HEK293 (cell line): ENCODE results near the gene DOCK3.

Experiments
- BCL11B ChIP-seq: fragments of 450-650 bp; formaldehyde crosslinking; IDR thresholded peaks from 2 replicates; pipeline ENCODE4 v1.5.1; 2016; ENCODE audit warnings: low read depth, missing biosample characterization, missing genetic modification characterization
- FEZF1 ChIP-seq: fragments of 450-650 bp; formaldehyde crosslinking; IDR thresholded peaks from 2 replicates; pipeline ENCODE4 v1.5.1; 2016; ENCODE audit warnings: missing biosample characterization, missing genetic modification characterization
- GLI4 ChIP-seq: fragments of 450-650 bp; formaldehyde crosslinking; IDR thresholded peaks from 2 replicates; pipeline ENCODE4 v1.5.1; 2016; ENCODE audit warnings: missing biosample characterization, missing genetic modification characterization
- GLIS2 ChIP-seq: fragments of 450-650 bp; formaldehyde crosslinking; IDR thresholded peaks from 2 replicates; pipeline ENCODE4 v1.5.1; 2016; ENCODE audit warnings: missing biosample characterization, missing genetic modification characterization
- HIC1 ChIP-seq: fragments of 450-650 bp; formaldehyde crosslinking; IDR thresholded peaks from 2 replicates; pipeline ENCODE4 v1.5.1; 2016; ENCODE audit warnings: missing biosample characterization, missing genetic modification characterization
- HOXA7 ChIP-seq: sonication (generic); formaldehyde crosslinking; IDR thresholded peaks from 2 replicates; pipeline ENCODE4 v1.8.1; 2022; ENCODE audit warnings: missing genetic modification reagents, borderline replicate concordance
- PRDM10 ChIP-seq: fragments of 450-650 bp; formaldehyde crosslinking; IDR thresholded peaks from 2 replicates; pipeline ENCODE4 v1.5.1; 2016; ENCODE audit warnings: missing biosample characterization, missing genetic modification characterization
- SP7 ChIP-seq: fragments of 450-650 bp; formaldehyde crosslinking; IDR thresholded peaks from 2 replicates; pipeline ENCODE4 v1.5.1; 2016; ENCODE audit warnings: missing biosample characterization, missing genetic modification characterization
- TSHZ1 ChIP-seq: fragments of 450-650 bp; formaldehyde crosslinking; IDR thresholded peaks from 2 replicates; pipeline ENCODE4 v1.5.1; 2016; ENCODE audit warnings: missing biosample characterization, missing genetic modification characterization, borderline replicate concordance
- ZBTB6 ChIP-seq: fragments of 450-650 bp; formaldehyde crosslinking; IDR thresholded peaks from 2 replicates; pipeline ENCODE4 v1.5.1; 2017; ENCODE audit warnings: missing biosample characterization, missing genetic modification characterization
- ZIC2 ChIP-seq: fragments of 450-650 bp; formaldehyde crosslinking; IDR thresholded peaks from 2 replicates; pipeline ENCODE4 v1.5.1; 2016; ENCODE audit warnings: missing biosample characterization, missing genetic modification characterization
- ZNF121 ChIP-seq: fragments of 450-650 bp; formaldehyde crosslinking; IDR thresholded peaks from 2 replicates; pipeline ENCODE4 v1.5.1; 2016; ENCODE audit warnings: missing biosample characterization, missing genetic modification characterization
- ZNF146 ChIP-seq: fragments of 450-650 bp; formaldehyde crosslinking; IDR thresholded peaks from 2 replicates; pipeline ENCODE4 v1.5.1; 2016; ENCODE audit warnings: missing biosample characterization, missing genetic modification characterization
- ZNF157 ChIP-seq: fragments of 450-650 bp; formaldehyde crosslinking; IDR thresholded peaks from 2 replicates; pipeline ENCODE4 v1.5.1; 2016; ENCODE audit warnings: missing biosample characterization, missing genetic modification characterization
- ZNF366 ChIP-seq: fragments of 450-650 bp; formaldehyde crosslinking; conservative IDR thresholded peaks from 2 replicates; pipeline ENCODE4 v1.5.1; 2016; ENCODE audit warnings: missing biosample characterization, missing genetic modification characterization
- ZNF514 ChIP-seq: fragments of 450-650 bp; formaldehyde crosslinking; IDR thresholded peaks from 2 replicates; pipeline ENCODE4 v1.5.1; 2016; ENCODE audit warnings: missing biosample characterization, missing genetic modification characterization
- ZNF555 ChIP-seq: fragments of 450-650 bp; formaldehyde crosslinking; conservative IDR thresholded peaks from 2 replicates; pipeline ENCODE4 v1.5.1; 2017; ENCODE audit warnings: missing biosample characterization, mild to moderate bottlenecking, missing genetic modification characterization, inconsistent platforms
- ZNF558 ChIP-seq: fragments of 450-650 bp; formaldehyde crosslinking; IDR thresholded peaks from 2 replicates; pipeline ENCODE4 v1.5.1; 2016; ENCODE audit warnings: missing biosample characterization, missing genetic modification characterization
- ZNF571 ChIP-seq: fragments of 450-650 bp; formaldehyde crosslinking; IDR thresholded peaks from 2 replicates; pipeline ENCODE4 v1.5.0; 2017; ENCODE audit warnings: missing biosample characterization, missing genetic modification characterization
- ZNF660 ChIP-seq: fragments of 450-650 bp; IDR thresholded peaks from 2 replicates; pipeline ENCODE4 v1.5.1; 2018; ENCODE audit warnings: missing biosample characterization, mild to moderate bottlenecking, missing genetic modification characterization
- ZNF843 ChIP-seq: fragments of 450-650 bp; formaldehyde crosslinking; IDR thresholded peaks from 2 replicates; pipeline ENCODE4 v1.5.1; 2016; ENCODE audit warnings: missing biosample characterization, missing genetic modification characterization
- ZSCAN30 ChIP-seq: fragments of 450-650 bp; IDR thresholded peaks from 2 replicates; pipeline ENCODE4 v1.5.1; 2018; ENCODE audit warnings: missing biosample characterization, mild to moderate bottlenecking, missing genetic modification characterization, moderate library complexity
- TF ChIP-seq, protein P1 (sequence below): fragments of 450-650 bp; formaldehyde crosslinking; IDR thresholded peaks from 2 replicates; pipeline ENCODE4 v1.5.1; 2016; ENCODE audit warnings: missing biosample characterization, missing genetic modification characterization
- TF ChIP-seq, protein P2 (sequence below): fragments of 450-650 bp; formaldehyde crosslinking; IDR thresholded peaks from 2 replicates; pipeline ENCODE4 v1.5.0; 2017; ENCODE audit warnings: missing biosample characterization, missing genetic modification characterization, borderline replicate concordance

DOCK3 gene

DNA sequence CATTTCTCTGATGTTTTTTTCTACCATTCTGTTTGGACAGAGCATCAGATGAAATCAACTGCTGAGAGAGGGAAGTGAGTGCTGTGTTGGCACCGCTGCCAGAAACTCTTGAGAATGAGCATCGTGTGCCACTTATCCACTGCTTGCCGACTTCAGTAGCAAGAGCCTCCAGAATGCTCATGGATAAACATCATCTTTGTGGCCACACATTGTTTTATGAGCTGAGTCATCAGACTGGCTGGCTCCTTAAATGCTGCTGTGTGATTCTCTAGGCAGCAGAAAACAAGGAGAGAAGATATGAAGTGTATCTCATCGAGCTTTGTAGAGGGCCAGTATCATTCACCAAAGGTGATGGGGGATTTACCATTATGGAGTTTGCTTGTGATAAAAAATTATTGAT, 3.4 kb upstream of the DOCK3 start (continued):
- TF ChIP-seq, protein P1, sequence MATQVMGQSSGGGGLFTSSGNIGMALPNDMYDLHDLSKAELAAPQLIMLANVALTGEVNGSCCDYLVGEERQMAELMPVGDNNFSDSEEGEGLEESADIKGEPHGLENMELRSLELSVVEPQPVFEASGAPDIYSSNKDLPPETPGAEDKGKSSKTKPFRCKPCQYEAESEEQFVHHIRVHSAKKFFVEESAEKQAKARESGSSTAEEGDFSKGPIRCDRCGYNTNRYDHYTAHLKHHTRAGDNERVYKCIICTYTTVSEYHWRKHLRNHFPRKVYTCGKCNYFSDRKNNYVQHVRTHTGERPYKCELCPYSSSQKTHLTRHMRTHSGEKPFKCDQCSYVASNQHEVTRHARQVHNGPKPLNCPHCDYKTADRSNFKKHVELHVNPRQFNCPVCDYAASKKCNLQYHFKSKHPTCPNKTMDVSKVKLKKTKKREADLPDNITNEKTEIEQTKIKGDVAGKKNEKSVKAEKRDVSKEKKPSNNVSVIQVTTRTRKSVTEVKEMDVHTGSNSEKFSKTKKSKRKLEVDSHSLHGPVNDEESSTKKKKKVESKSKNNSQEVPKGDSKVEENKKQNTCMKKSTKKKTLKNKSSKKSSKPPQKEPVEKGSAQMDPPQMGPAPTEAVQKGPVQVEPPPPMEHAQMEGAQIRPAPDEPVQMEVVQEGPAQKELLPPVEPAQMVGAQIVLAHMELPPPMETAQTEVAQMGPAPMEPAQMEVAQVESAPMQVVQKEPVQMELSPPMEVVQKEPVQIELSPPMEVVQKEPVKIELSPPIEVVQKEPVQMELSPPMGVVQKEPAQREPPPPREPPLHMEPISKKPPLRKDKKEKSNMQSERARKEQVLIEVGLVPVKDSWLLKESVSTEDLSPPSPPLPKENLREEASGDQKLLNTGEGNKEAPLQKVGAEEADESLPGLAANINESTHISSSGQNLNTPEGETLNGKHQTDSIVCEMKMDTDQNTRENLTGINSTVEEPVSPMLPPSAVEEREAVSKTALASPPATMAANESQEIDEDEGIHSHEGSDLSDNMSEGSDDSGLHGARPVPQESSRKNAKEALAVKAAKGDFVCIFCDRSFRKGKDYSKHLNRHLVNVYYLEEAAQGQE: 0 out of 2 replicates have a peak, but pooled peaks have one; percentile 15
- TF ChIP-seq GLIS2 (no peak), HIC1 (peak; percentile 87), ZNF514 (tag by site-specific recombination) (no peak), ZBTB6 (tag by site-specific recombination) (peak; percentile 92), PRDM10 (tag by site-specific recombination) (peak; percentile 50), FEZF1 (tag by site-specific recombination) (peak; percentile 100), ZNF146 (0 out of 2 replicates have a peak, but pooled peaks have one; percentile 19), ZIC2 (tag by site-specific recombination) (peak; percentile 69), ZNF843 (tag by site-specific recombination) (0 out of 2 replicates have a peak, but pooled peaks have one; percentile 31), ZNF157 (tag by site-specific recombination) (no peak), HOXA7 (CRISPR knock-in tag) (no peak), ZSCAN30 (0 out of 2 replicates have a peak, but pooled peaks have one; percentile 43), ZNF555 (tag by site-specific recombination) (no peak), GLI4 (no peak), ZNF121 (tag by site-specific recombination) (no peak), ZNF660 (peak; percentile 94), SP7 (tag by site-specific recombination) (peak; percentile 75), ZNF571 (tag by site-specific recombination) (no peak), BCL11B (tag by site-specific recombination) (no peak), ZNF558 (tag by site-specific recombination) (0 out of 2 replicates have a peak, but pooled peaks have one; percentile 17), TSHZ1 (tag by site-specific recombination) (peak; percentile 45; the same call in 1 of the 2 replicates), ZNF366 (tag by site-specific recombination) (peak; percentile 70)
- TF ChIP-seq, protein P2, sequence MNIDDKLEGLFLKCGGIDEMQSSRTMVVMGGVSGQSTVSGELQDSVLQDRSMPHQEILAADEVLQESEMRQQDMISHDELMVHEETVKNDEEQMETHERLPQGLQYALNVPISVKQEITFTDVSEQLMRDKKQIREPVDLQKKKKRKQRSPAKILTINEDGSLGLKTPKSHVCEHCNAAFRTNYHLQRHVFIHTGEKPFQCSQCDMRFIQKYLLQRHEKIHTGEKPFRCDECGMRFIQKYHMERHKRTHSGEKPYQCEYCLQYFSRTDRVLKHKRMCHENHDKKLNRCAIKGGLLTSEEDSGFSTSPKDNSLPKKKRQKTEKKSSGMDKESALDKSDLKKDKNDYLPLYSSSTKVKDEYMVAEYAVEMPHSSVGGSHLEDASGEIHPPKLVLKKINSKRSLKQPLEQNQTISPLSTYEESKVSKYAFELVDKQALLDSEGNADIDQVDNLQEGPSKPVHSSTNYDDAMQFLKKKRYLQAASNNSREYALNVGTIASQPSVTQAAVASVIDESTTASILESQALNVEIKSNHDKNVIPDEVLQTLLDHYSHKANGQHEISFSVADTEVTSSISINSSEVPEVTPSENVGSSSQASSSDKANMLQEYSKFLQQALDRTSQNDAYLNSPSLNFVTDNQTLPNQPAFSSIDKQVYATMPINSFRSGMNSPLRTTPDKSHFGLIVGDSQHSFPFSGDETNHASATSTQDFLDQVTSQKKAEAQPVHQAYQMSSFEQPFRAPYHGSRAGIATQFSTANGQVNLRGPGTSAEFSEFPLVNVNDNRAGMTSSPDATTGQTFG: no peak
